Measurements from ENCODE around the gene WDR27.
A peak's percentile ranks its signal among the peaks of the same experiment; 100 is the strongest.
"Not testable (repeated sequence)": the region's sequence is repeated elsewhere in the genome, so short reads cannot be mapped to it uniquely, and the experiment has no call there.

Gene WDR27

DNA sequence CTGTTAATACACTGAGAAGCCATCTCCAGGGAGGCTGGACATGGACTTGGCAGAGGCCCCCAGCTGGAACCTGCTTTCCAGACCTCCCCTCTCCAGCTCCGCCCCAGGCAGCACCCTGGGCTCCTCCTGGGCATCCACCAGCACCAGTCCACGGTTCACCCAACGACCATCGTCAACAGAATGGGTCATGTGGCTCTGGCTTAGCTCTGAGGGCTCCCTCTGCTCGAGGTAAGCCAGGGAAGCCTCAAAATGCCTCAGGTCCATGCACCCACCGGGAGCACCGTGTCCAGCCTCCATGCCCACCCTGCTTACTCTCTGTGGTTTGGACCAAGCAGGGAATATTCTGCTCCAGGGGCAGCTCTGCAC is 40.5 kb downstream of the WDR27 start:
- DNase-seq (ENCODE audit: low spot score), result peak; percentile 15

- no peak for DNase-seq (ENCODE audit: low spot score)
Observed at GRCh38 chr6:169660751-169661390, 41.0 kb downstream of the WDR27 start.

- DNase-seq (ENCODE audit: low spot score), result peak; percentile 16
Observed at GRCh38 chr6:169659820-169660610, 41.8 kb downstream of the WDR27 start.

- DNase-seq (ENCODE audit: low spot score), result no peak
Observed at GRCh38 chr6:169657284-169657610, 44.6 kb downstream of the WDR27 start.

GRCh38 chr6:169656546-169657283 is 45.1 kb downstream of the WDR27 start:
- DNase-seq (ENCODE audit: low spot score), result no peak

- DNase-seq (ENCODE audit: low spot score), result no peak
Observed at GRCh38 chr6:169654598-169655391, 47.0 kb downstream of the WDR27 start.

GRCh38 chr6:169653691-169654090 is 48.1 kb downstream of the WDR27 start:
- DNase-seq (ENCODE audit: low spot score), result no peak

- no peak for DNase-seq (ENCODE audit: low spot score)
Observed at GRCh38 chr6:169652896-169653295, 48.9 kb downstream of the WDR27 start.

DNA sequence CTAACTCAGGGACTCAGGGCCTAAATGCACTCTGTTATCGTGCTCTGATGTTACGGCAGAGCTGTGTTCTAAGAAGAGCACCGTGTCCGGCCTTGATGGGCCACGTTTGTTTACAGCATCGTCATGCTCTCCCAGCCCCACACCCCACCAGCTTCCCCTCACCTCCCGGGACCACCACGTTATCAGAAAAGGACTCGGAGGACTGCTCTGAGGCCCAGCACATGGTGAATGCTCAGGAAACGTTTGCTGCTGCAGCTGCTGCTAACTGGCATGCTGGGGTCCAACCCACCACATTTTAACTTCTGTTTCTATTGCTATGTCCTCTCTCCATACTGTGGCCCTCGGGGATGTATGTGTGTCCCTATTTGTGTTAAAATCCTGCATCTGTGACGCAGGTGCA is 50.3 kb downstream of the WDR27 start:
- no peak for DNase-seq (ENCODE audit: low spot score)

- no peak for DNase-seq (ENCODE audit: low spot score)
Observed at GRCh38 chr6:169650959-169651292, 50.9 kb downstream of the WDR27 start.

- DNase-seq (ENCODE audit: low spot score), result no peak
Observed at GRCh38 chr6:169650241-169650958, 51.4 kb downstream of the WDR27 start.

- DNase-seq (ENCODE audit: low spot score), result no peak
Observed at GRCh38 chr6:169648617-169649016, 53.2 kb downstream of the WDR27 start.

DNA sequence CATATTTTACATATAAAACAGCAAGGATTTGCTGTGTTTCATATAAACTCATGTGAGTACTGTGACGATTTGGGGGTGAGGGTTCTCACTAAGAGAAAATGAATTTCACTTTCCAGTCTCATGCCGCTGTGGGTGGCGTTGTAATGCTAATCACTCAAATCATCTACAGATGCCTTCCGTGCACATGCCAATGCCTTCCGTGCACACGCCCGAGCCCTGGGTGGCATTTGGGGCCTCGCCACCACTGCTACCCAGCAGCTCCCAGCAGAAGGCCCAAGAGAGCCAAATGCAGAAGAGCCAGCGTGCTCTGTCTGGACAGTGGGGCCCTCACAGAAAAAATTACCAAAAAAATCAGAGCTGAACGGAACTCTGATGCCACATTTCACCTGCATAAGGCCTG is 53.7 kb downstream of the WDR27 start:
- DNase-seq (ENCODE audit: low spot score), result no peak

GRCh38 chr6:169647637-169648036 is 54.2 kb downstream of the WDR27 start:
- no peak for DNase-seq (ENCODE audit: low spot score)

- no peak for DNase-seq (ENCODE audit: low spot score)
Observed at GRCh38 chr6:169646906-169647567, 54.8 kb downstream of the WDR27 start.

DNA sequence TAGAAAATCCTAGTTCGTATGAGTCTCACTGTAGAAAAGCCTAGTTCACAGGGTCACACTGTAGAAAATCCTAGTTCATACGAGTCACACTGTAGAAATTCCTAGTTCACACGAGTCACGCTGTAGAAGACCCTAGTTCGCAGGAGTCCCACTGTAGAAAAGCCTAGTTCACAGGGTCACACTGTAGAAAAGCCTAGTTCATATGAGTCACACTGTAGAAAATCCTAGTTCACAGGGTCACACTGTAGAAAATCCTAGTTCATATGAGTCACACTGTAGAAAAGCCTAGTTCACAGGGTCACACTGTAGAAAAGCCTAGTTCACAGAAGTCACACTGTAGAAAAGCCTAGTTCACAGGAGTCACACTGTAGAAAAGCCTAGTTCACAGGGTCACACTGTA is 56.4 kb downstream of the WDR27 start:
- not testable (repeated sequence) for DNase-seq (ENCODE audit: low spot score)

GRCh38 chr6:169643521-169643920 is 58.3 kb downstream of the WDR27 start:
- DNase-seq (ENCODE audit: low spot score), result no peak

DNA sequence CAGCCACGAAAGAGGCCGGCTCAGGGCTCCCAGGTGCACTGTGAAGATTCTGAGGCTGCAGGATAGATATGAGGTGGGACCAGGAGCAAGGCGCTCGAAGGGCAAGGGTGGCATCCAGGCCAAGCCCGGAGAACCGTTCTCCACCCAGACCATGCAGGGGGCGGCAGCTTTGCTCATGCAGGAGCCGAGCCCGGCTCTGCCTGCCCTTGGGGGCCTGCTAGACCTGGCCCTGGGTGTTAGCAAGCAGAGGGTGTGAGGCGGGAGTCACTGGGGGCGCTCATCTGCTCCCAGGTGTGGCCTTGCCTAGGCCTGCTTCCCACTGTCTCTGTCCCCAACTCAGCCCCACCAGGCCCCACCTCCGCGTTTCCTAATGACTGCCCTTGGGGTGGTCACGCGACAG is 59.4 kb downstream of the WDR27 start:
- DNase-seq (ENCODE audit: low spot score), result no peak

- no peak for DNase-seq (ENCODE audit: low spot score)
Observed at GRCh38 chr6:169641461-169642085, 60.3 kb downstream of the WDR27 start.

GRCh38 chr6:169640983-169641382 is 60.8 kb downstream of the WDR27 start:
- no peak for DNase-seq (ENCODE audit: low spot score)

- DNase-seq (ENCODE audit: low spot score), result no peak
Observed at GRCh38 chr6:169640351-169640852, 61.4 kb downstream of the WDR27 start.
